C1 segment of cervical spinal cord (tissue), 14 donors: ENCODE measurements around the gene CRYBA2.

Experiments
- DNase-seq, 14 donors: peaks; one replicate each; lab custom pipeline; 2025; lab: John Stamatoyannopoulos, UW

Gene CRYBA2

GRCh38 chr2:218956039-218956438 is 37.2 kb downstream of the CRYBA2 start:
- DNase-seq, result no peak

GRCh38 chr2:218954541-218955300 is 38.5 kb downstream of the CRYBA2 start:
- DNase-seq, result no peak

GRCh38 chr2:218953366-218953954 is 39.8 kb downstream of the CRYBA2 start:
- no peak for DNase-seq

GRCh38 chr2:218952160-218952559 is 41.1 kb downstream of the CRYBA2 start:
- no peak for DNase-seq

- DNase-seq, result no peak
Observed at GRCh38 chr2:218946621-218947020, 46.6 kb downstream of the CRYBA2 start.

- no peak for DNase-seq
Observed at GRCh38 chr2:218944759-218945404, 48.3 kb downstream of the CRYBA2 start.
